Measurements from ENCODE around the gene AGTPBP1. TPM values are rescaled to one million over a fixed set of nuclear protein-coding genes. Genes with fewer than 3 reads are reported as not detected.

AGTPBP1 gene
- total and polyA plus RNA-seq, 8 donors: 2.9 to 46.1 (median 13.2) TPM

DNA sequence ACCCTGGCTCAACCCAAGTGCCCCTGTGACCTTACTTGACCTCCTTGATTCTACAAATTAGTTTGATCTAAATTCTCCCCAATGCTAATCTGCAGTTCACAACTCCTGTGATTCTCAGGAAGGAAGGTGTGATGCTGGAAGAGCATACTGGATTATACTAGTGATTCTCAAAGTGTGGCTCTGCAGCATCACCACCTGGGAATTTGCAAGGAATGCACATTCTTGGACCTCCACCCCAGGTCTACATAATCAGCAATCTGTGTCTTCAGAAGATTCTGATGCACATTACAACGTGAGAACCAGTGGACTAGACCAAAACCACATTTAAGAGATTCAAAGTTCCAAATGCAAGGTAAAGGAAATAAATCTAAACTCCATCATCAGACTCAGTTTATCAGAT, 198.6 kb downstream of the AGTPBP1 start:
- no peak overlapping the region for H3K27ac ChIP-seq
- no peak overlapping the region for H3K4me3 ChIP-seq
- no peak for TF ChIP-seq POLR2A (IDR thresholded peaks at IDR 0.05)
- TF ChIP-seq, protein P1, sequence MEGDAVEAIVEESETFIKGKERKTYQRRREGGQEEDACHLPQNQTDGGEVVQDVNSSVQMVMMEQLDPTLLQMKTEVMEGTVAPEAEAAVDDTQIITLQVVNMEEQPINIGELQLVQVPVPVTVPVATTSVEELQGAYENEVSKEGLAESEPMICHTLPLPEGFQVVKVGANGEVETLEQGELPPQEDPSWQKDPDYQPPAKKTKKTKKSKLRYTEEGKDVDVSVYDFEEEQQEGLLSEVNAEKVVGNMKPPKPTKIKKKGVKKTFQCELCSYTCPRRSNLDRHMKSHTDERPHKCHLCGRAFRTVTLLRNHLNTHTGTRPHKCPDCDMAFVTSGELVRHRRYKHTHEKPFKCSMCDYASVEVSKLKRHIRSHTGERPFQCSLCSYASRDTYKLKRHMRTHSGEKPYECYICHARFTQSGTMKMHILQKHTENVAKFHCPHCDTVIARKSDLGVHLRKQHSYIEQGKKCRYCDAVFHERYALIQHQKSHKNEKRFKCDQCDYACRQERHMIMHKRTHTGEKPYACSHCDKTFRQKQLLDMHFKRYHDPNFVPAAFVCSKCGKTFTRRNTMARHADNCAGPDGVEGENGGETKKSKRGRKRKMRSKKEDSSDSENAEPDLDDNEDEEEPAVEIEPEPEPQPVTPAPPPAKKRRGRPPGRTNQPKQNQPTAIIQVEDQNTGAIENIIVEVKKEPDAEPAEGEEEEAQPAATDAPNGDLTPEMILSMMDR (IDR thresholded peaks at IDR 0.05): no peak
- no peak for TF ChIP-seq EP300 (IDR thresholded peaks at IDR 0.05)
- no peak for TF ChIP-seq POLR2AphosphoS5 (IDR thresholded peaks at IDR 0.05)
- H3K36me3 ChIP-seq: no peaks in the 10 kb centered on the region
- intact Hi-C loops (cut with DNase I; ENCODE audit: low total_unique reads): no loop called here
- no peaks in the 10 kb centered on the region for H3K9me3 ChIP-seq
- WGBS, 5 donors: 68 to 91% (median 79%) methylated on average over 1 of the region's 1 CpG
- H3K27me3 ChIP-seq: no peaks in the 10 kb centered on the region
- DNase-seq: no peak
- no peaks in the 10 kb centered on the region for H3K4me1 ChIP-seq

DNA sequence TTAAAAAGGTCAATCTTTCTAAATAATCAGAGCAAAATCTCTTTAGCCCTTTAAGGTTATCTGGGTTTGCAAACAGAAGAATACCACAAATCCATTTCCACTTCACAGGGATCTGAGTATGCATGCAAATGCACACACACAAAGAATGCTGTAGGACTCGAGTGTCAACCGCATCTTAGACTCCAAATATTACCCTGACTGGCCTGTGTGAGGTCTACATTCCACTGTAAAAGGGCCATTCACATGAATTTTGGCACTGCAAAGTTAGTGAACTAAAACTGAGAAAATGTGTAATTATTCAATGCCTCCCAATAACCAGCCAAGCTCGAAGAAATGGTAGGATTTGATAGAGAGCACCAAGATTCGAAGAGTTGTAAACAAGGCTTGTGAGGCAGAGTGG, 199.9 kb downstream of the AGTPBP1 start:
- H3K27ac ChIP-seq: no peak overlapping the region
- DNase-seq: no peak
- 48 to 61% (median 52%) methylated on average over 4 of the region's 4 CpGs for WGBS, 5 donors
- no peaks in the 10 kb centered on the region for H3K27me3 ChIP-seq
- H3K4me3 ChIP-seq: no peak overlapping the region
- H3K9me3 ChIP-seq: no peaks in the 10 kb centered on the region
- H3K36me3 ChIP-seq: no peaks in the 10 kb centered on the region
- H3K4me1 ChIP-seq: no peaks in the 10 kb centered on the region
- intact Hi-C loops (cut with DNase I; ENCODE audit: low total_unique reads): no loop called here
- no peak for TF ChIP-seq POLR2A (IDR thresholded peaks at IDR 0.05)
- TF ChIP-seq, protein P1 (IDR thresholded peaks at IDR 0.05): no peak
- TF ChIP-seq EP300 (IDR thresholded peaks at IDR 0.05): no peak
- TF ChIP-seq POLR2AphosphoS5 (IDR thresholded peaks at IDR 0.05): no peak

DNA sequence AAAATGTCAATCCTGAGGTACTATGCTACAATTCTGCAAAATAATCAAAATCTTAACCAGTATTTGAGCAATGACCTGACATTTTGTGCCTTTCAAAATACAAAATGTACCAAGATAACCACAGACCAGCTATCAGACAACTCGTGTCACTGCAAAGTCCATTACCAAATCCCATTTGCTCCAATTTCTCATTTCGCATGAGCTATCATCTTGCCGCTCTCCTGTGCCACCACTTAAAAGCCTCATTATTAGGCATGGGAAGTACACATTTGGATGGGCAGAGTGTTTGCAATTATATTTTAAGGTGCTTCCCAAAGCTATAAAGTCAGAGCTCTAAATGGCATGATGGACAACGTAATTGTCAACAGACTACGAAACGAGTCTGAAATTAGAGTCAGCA, 205.2 kb downstream of the AGTPBP1 start:
- Histone ChIP-seq H3K4me3 (no peak overlapping the region), H3K27me3 (no peaks in the 10 kb centered on the region), H3K4me1 (peaks cover 0 to 6% (median 3%) of the 10 kb centered on the region in 4 donors), H3K9me3 (no peaks in the 10 kb centered on the region), H3K27ac (no peak overlapping the region), H3K36me3 (no peaks in the 10 kb centered on the region)
- no peak for DNase-seq
- intact Hi-C loops (cut with DNase I; ENCODE audit: low total_unique reads): no loop called here
- TF ChIP-seq POLR2A (IDR thresholded peaks at IDR 0.05) (no peak), POLR2AphosphoS5 (IDR thresholded peaks at IDR 0.05) (no peak), EP300 (IDR thresholded peaks at IDR 0.05) (no peak)
- TF ChIP-seq, protein P1 (IDR thresholded peaks at IDR 0.05): no peak
- 81 to 89% (median 87%) methylated on average over 6 of the region's 6 CpGs for WGBS, 5 donors

DNA sequence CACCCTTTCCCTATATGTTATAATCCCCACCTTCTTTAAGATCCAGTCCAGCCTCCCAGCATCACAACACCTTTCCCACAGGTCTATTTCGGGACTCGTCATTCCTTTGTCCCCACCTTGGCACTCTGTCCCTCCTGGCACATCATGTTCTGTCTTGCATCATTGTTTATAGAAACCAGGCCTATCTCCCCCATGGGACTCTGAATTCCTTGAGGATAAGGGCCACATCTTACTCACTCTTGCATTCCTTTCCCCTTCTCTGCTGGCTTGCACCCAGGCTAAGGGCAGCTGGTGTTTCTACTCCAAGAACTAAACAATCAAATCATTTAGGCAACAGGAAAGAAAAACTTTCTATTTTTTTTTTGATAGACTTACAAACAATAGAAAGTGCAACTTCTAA, 205.7 kb downstream of the AGTPBP1 start:
- H3K27me3 ChIP-seq: no peaks in the 10 kb centered on the region
- no peak overlapping the region for H3K27ac ChIP-seq
- no peak overlapping the region for H3K4me3 ChIP-seq
- intact Hi-C loops (cut with DNase I; ENCODE audit: low total_unique reads): no loop called here
- no peak for DNase-seq
- peaks cover 0 to 6% (median 3%) of the 10 kb centered on the region in 4 donors for H3K4me1 ChIP-seq
- TF ChIP-seq, protein P1 (IDR thresholded peaks at IDR 0.05): no peak
- TF ChIP-seq EP300 (IDR thresholded peaks at IDR 0.05): no peak
- TF ChIP-seq POLR2AphosphoS5 (IDR thresholded peaks at IDR 0.05): no peak
- TF ChIP-seq POLR2A (IDR thresholded peaks at IDR 0.05): no peak
- WGBS, 5 donors: 61 to 72% (median 71%) methylated on average over 2 of the region's 2 CpGs
- no peaks in the 10 kb centered on the region for H3K9me3 ChIP-seq
- no peaks in the 10 kb centered on the region for H3K36me3 ChIP-seq
